ENCODE data around the gene HPSE. TPM values are rescaled to one million over a fixed set of nuclear protein-coding genes. Genes with fewer than 3 reads are reported as not detected.

The HPSE gene
- total and polyA plus RNA-seq, 2 of the 8 experiments (the other 6 are each of a cell fraction or from before 2014, with no cell fraction given): 1.5 to 5.0 TPM

- FAIRE-seq (no peak), DNase-seq (ENCODE audit: low read depth in 1 of 2, low spot score in 2 of 2) (peak; percentile 79 to 98)
- Histone ChIP-seq H4K5ac (ENCODE audit: insufficient read length, low read depth, low read length) (peak within 1 kb of the TSS; percentile 55), H3K36me3 (ENCODE audit: control insufficient read depth in 2 of 4, insufficient read depth in 4 of 4, low read length in 3 of 4) (no peaks in the 10 kb centered on the region), H3K4me1 (replicated peaks in 1 of 4; ENCODE audit: control insufficient read depth in 3 of 4, insufficient read depth in 4 of 4, low read length in 3 of 4) (no peaks in the 10 kb centered on the region; a peak in 1 of 7 replicates), H2AK5ac (ENCODE audit: low read depth, low read length) (no peak within 1 kb of the TSS), H2BK120ac (replicated peaks; ENCODE audit: low read depth, low read length) (no peak within 1 kb of the TSS), H2AFZ (ENCODE audit: low read length) (peak within 1 kb of the TSS; percentile 84), H3K14ac (ENCODE audit: insufficient read length) (no peak within 1 kb of the TSS), H3K18ac (ENCODE audit: extremely low read depth, low read length) (no peak within 1 kb of the TSS; the same call in 1 of the 2 replicates), H3K4me2 (ENCODE audit: insufficient read depth in 1 of 2, low read depth in 2 of 2, low read length in 2 of 2) (peak within 1 kb of the TSS; percentile 75 to 86), H4K91ac (replicated peaks; ENCODE audit: insufficient read length, low read length) (no peak within 1 kb of the TSS), H4K20me1 (replicated peaks in 1 of 2; ENCODE audit: control insufficient read depth in 1 of 2, insufficient read depth in 2 of 2, low read length in 2 of 2) (no peaks in the 10 kb centered on the region), H3K9ac (replicated peaks in 1 of 4; ENCODE audit: extremely low read depth in 1 of 4, low read depth in 3 of 4, low read length in 3 of 4) (peak within 1 kb of the TSS; percentile 68 to 99 (median 92)), H3K23me2 (ENCODE audit: low read depth, low read length) (0 out of 2 replicates have a peak, but pooled peaks cover 3% of the 10 kb centered on the region), H3K79me1 (ENCODE audit: low read depth, low read length) (no peaks in the 10 kb centered on the region), H3K27me3 (replicated peaks in 1 of 4; ENCODE audit: control insufficient read depth in 3 of 4, extremely low read depth in 1 of 4, insufficient read depth in 3 of 4, low read length in 3 of 4) (peaks cover 0 to 8% (median 4%) of the 10 kb centered on the region in 4 experiments; a peak in 6 of 7 replicates), H3K4ac (replicated peaks; ENCODE audit: insufficient read length, low read depth, low read length) (no peak within 1 kb of the TSS), H4K8ac (ENCODE audit: extremely low read depth, insufficient read depth, low read length) (peak within 1 kb of the TSS; percentile 97), H2BK5ac (ENCODE audit: low read depth, low read length) (peak within 1 kb of the TSS; percentile 71), H2BK20ac (ENCODE audit: low read length) (no peak within 1 kb of the TSS), H3K27ac (ENCODE audit: low read depth, low read length) (peak within 1 kb of the TSS; percentile 95), H3K56ac (replicated peaks; ENCODE audit: insufficient read length, low read depth, low read length) (no peak within 1 kb of the TSS), H3K9me3 (ENCODE audit: insufficient read depth in 2 of 2, low read depth in 1 of 2, low read length in 1 of 2) (no peaks in the 10 kb centered on the region), H2BK12ac (ENCODE audit: low read depth, low read length) (peak within 1 kb of the TSS; percentile 50; the same call in 1 of the 2 replicates), H3K79me2 (ENCODE audit: control insufficient read depth in 1 of 2, insufficient read depth in 2 of 2, low read length in 2 of 2) (peaks cover 0 to 8% of the 10 kb centered on the region in 2 experiments; a peak in 2 of 4 replicates), H3K23ac (ENCODE audit: insufficient read length) (no peak within 1 kb of the TSS), H2BK15ac (ENCODE audit: low read length) (no peak within 1 kb of the TSS), H3K4me3 (ENCODE audit: extremely low read depth in 1 of 4, insufficient read depth in 2 of 4, low read depth in 3 of 4, low read length in 4 of 4) (peak within 1 kb of the TSS; percentile 69 to 79 (median 74))
- 2% methylated on average over 64 of the region's 76 CpGs; no CpG with 5 or more reads in 1 of the 2 experiments for WGBS, 2 experiments (ENCODE audit: extremely low coverage in 1 of 2, insufficient coverage in 1 of 2, insufficient read length in 1 of 2, insufficient replicate concordance in 2 of 2, low coverage in 1 of 2, low lambda C conversion rate in 2 of 2, missing lambda C conversion rate in 1 of 2)
- ChIA-PET CTCF (ENCODE audit: partially characterized antibody) (interaction anchor here (0.5 to 2.5 kb wide), 16 partner anchors 11 to 454 kb away, joined by 3 to 10 read pairs (median 4); no protein-coding TSS in a partner anchor), POLR2A (ENCODE audit: partially characterized antibody) (interaction anchor here (0.6 to 1.5 kb wide), 15 partner anchors 11 to 271 kb away, joined by 3 to 6 read pairs (median 3); partner anchors contain the start of gene COPS4)
- TF ChIP-seq RNF2 (IDR thresholded peaks at IDR 0.05; ENCODE audit: borderline replicate concordance, low read depth, low read length, missing control alignments, poor library complexity, severe bottlenecking) (peak; percentile 42), POU5F1 (IDR thresholded peaks at IDR 0.05; ENCODE audit: low read depth, low read length) (no peak), GTF2F1 (IDR thresholded peaks at IDR 0.05; ENCODE audit: borderline replicate concordance, low read depth, low read length) (no peak), NANOG (IDR thresholded peaks at IDR 0.05; ENCODE audit: insufficient read depth, low read depth, low read length, poor library complexity, severe bottlenecking) (no peak), CREB1 (IDR thresholded peaks at IDR 0.05) (peak; percentile 84), CBX5 (IDR thresholded peaks at IDR 0.05; ENCODE audit: low read depth, low read length) (no peak), ATF2 (IDR thresholded peaks at IDR 0.05; ENCODE audit: low read length) (no peak), SAP30 (IDR thresholded peaks at IDR 0.05; ENCODE audit: insufficient read depth, insufficient replicate concordance, low read length) (no peak)
Measured at GRCh38 chr4:83284193-83285054, 50.2 kb downstream of the HPSE start, which contains the start of gene COQ2. Gene COQ2 (minus strand): TSS chr4:83284798. CDS start chr4:83284764, 34 bp downstream.
